Immature natural killer cell (primary cell): Measurements from ENCODE around the gene EBF4. TPM values are rescaled to one million over a fixed set of nuclear protein-coding genes. Genes with fewer than 3 reads are reported as not detected.
"Not testable (repeated sequence)": the region's sequence is repeated elsewhere in the genome, so short reads cannot be mapped to it uniquely, and the experiment has no call there.

Source experiments
- DNase-seq, 3 donors: peaks; one replicate each; pipeline ENCODE4 v3.0.0; 2022; ENCODE audit warnings: mixed read lengths in 1 of 3
- H3K27ac Mint-ChIP-seq, 6 donors: one replicate each; pipeline ENCODE4 v1.8.0; 2020; ENCODE audit warnings: mixed read lengths in 6 of 6, mild to moderate bottlenecking in 5 of 6, inconsistent platforms in 4 of 6, moderate library complexity in 3 of 6
- H3K27me3 Mint-ChIP-seq, 3 donors: one replicate each; pipeline ENCODE4 v1.8.0; 2020 to 2021; ENCODE audit warnings: low read depth in 3 of 3, mild to moderate bottlenecking in 3 of 3, mixed read lengths in 3 of 3, moderate library complexity in 3 of 3, inconsistent platforms in 1 of 3
- H3K36me3 Mint-ChIP-seq, 3 donors: one replicate each; pipeline ENCODE4 v1.8.0; 2020; ENCODE audit warnings: mixed read lengths in 3 of 3, inconsistent platforms in 2 of 3, mild to moderate bottlenecking in 2 of 3
- H3K4me1 Mint-ChIP-seq, 2 donors: one replicate each; pipeline ENCODE4 v1.8.0; 2020; ENCODE audit warnings: inconsistent platforms in 2 of 2, mild to moderate bottlenecking in 2 of 2, mixed read lengths in 2 of 2, moderate library complexity in 1 of 2
- H3K4me3 Mint-ChIP-seq, 5 donors: one replicate each; pipeline ENCODE4 v1.8.0; 2020; ENCODE audit warnings: mild to moderate bottlenecking in 5 of 5, mixed read lengths in 5 of 5, inconsistent platforms in 3 of 5, moderate library complexity in 3 of 5
- H3K9me3 Mint-ChIP-seq, 6 donors: one replicate each; pipeline ENCODE4 v1.8.0; 2020; ENCODE audit warnings: mild to moderate bottlenecking in 6 of 6, mixed read lengths in 6 of 6, inconsistent platforms in 4 of 6, moderate library complexity in 3 of 6
- polyA plus RNA-seq, 3 donors: library from polyadenylated mRNA; unstranded; fragments of 300-500 nt; fragmentation: Illumina TruSeq; gene quantifications; one replicate each; pipeline ENCODE4 v1.2.3, GENCODE V29; 2021

EBF4 gene
- polyA plus RNA-seq, 3 donors from 2014 or later: 1.3 to 1.8 (median 1.7) TPM

DNA sequence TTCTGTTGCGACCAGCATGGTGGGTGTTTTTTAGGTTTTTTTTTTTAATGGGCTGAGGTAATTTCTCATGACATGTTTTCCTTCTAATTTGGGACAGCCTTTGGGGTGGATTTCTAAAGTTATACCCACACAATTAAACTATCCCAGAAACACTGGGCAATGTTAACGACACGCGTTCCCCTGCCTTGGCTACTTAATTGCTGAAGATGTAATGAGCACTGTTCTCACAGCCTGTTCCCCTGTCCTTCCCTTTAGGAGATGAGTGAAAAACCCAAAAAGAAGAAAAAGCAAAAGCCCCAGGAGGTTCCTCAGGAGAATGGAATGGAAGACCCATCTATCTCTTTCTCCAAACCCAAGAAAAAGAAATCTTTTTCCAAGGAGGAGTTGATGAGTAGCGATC, 34.9 kb upstream of the EBF4 start:
- H3K4me3 Mint-ChIP-seq: no peak overlapping the region
- H3K27ac Mint-ChIP-seq: peak overlapping the region in 1 of 6 donors; percentile 62
- no peak for DNase-seq
- no peaks in the 10 kb centered on the region for H3K9me3 Mint-ChIP-seq
- H3K4me1 Mint-ChIP-seq: peaks cover 28 to 42% of the 10 kb centered on the region in 2 donors
- H3K27me3 Mint-ChIP-seq: peaks cover 4 to 13% (median 8%) of the 10 kb centered on the region in 3 donors
- H3K36me3 Mint-ChIP-seq: peaks cover 46 to 68% (median 47%) of the 10 kb centered on the region in 3 donors

GRCh38 chr20:2658414-2659354, 33.9 kb upstream of the EBF4 start:
- peaks cover 31 to 45% of the 10 kb centered on the region in 2 donors for H3K4me1 Mint-ChIP-seq
- H3K9me3 Mint-ChIP-seq: no peaks in the 10 kb centered on the region
- H3K27me3 Mint-ChIP-seq: peaks cover 4 to 10% (median 8%) of the 10 kb centered on the region in 3 donors
- no peak overlapping the region for H3K4me3 Mint-ChIP-seq
- peak overlapping the region in 2 of 6 donors; percentile 58 to 78 for H3K27ac Mint-ChIP-seq
- DNase-seq: no peak
- peaks cover 46 to 68% (median 47%) of the 10 kb centered on the region in 3 donors for H3K36me3 Mint-ChIP-seq

DNA sequence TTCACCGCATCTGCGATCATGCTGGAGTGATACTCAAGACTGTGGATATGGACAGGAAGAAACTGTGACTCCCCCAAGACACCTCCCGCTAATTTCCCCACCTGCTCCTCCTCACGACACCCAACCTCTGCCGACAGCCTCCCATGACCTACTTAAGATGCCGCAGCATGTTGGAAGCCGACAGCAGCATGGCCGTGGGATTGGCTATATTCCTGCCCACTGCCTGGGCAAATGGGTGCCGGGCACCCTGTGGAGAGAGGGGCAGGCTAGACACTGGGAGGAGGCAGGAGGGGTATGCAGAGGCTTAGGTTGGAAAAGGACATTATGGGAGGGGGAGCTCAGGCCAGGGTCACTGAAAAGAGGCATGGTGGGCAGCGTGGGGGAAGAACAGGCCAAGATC, 33.0 kb upstream of the EBF4 start:
- Mint-ChIP-seq H3K27ac (no peak overlapping the region), H3K9me3 (no peaks in the 10 kb centered on the region), H3K4me1 (peaks cover 30 to 45% of the 10 kb centered on the region in 2 donors), H3K36me3 (peaks cover 43 to 64% (median 45%) of the 10 kb centered on the region in 3 donors), H3K27me3 (peaks cover 8 to 13% (median 13%) of the 10 kb centered on the region in 3 donors), H3K4me3 (no peak overlapping the region)
- DNase-seq: no peak

DNA sequence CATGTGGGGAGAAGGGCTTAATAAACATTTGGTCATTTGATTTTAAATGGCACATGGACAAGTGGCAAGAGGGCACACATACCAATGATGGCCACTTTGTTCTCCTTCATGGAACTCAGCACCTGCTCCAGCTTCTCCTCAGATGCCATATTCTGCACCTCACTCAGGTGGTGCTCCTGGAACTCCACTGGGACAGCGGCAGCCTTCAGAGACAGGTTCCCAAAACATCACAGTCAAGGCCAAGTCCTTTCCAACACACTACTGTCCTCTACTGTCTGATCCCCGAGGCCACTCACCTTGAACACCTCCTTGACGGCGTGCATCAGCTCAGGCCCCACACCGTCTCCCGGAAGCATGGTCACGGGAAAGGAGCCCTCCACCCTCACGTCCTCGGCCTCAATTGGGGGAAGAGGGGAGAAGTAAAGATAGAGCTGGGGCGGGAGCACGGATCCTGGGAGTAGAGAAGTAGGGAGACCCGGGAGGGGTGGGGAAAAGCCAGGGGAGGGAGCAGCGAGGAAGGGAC, 29.2 kb upstream of the EBF4 start:
- Mint-ChIP-seq H3K9me3 (no peaks in the 10 kb centered on the region), H3K36me3 (peaks cover 15 to 31% (median 20%) of the 10 kb centered on the region in 3 donors)
- no peak for DNase-seq

GRCh38 chr20:2663887-2664719, 28.5 kb upstream of the EBF4 start, which contains the start of gene IDH3B:
IDH3B (minus strand) TSS chr20:2664216; CDS start chr20:2664188, 28 bp downstream.
- Mint-ChIP-seq H3K27me3 (peaks cover 5 to 9% (median 8%) of the 10 kb centered on the region in 3 donors), H3K9me3 (no peaks in the 10 kb centered on the region), H3K27ac (peak within 1 kb of the TSS; percentile 91 to 100 (median 98)), H3K4me1 (peaks cover 29 to 31% of the 10 kb centered on the region in 2 donors), H3K36me3 (peaks cover 13 to 24% (median 14%) of the 10 kb centered on the region in 3 donors), H3K4me3 (peak within 1 kb of the TSS; percentile 85 to 93 (median 90))
- peak; percentile 89 to 91 (median 90) for DNase-seq

More for the DNA sequence above, 29.2 kb upstream of the EBF4 start:
- Mint-ChIP-seq H3K27ac (peak overlapping the region; percentile 88 to 100 (median 96)), H3K4me3 (peak overlapping the region; percentile 85 to 93 (median 90)), H3K27me3 (peaks cover 8 to 10% (median 10%) of the 10 kb centered on the region in 3 donors), H3K4me1 (peaks cover 29 to 31% of the 10 kb centered on the region in 2 donors)

GRCh38 chr20:2671977-2672376, 20.6 kb upstream of the EBF4 start:
- H3K27me3 Mint-ChIP-seq: peaks cover 2 to 10% (median 6%) of the 10 kb centered on the region in 3 donors
- H3K27ac Mint-ChIP-seq: no peak overlapping the region
- no peak for DNase-seq
- H3K9me3 Mint-ChIP-seq: no peaks in the 10 kb centered on the region
- no peak overlapping the region for H3K4me3 Mint-ChIP-seq
- H3K36me3 Mint-ChIP-seq: peaks cover 0 to 3% (median 0%) of the 10 kb centered on the region in 3 donors
- H3K4me1 Mint-ChIP-seq: no peaks in the 10 kb centered on the region

GRCh38 chr20:2672446-2672845, 20.1 kb upstream of the EBF4 start:
- no peaks in the 10 kb centered on the region for H3K4me1 Mint-ChIP-seq
- H3K27ac Mint-ChIP-seq: no peak overlapping the region
- peaks cover 0 to 3% (median 0%) of the 10 kb centered on the region in 3 donors for H3K36me3 Mint-ChIP-seq
- H3K27me3 Mint-ChIP-seq: peaks cover 2 to 8% (median 6%) of the 10 kb centered on the region in 3 donors
- no peaks in the 10 kb centered on the region for H3K9me3 Mint-ChIP-seq
- no peak overlapping the region for H3K4me3 Mint-ChIP-seq
- DNase-seq: no peak

GRCh38 chr20:2673453-2673852, 19.1 kb upstream of the EBF4 start:
- no peaks in the 10 kb centered on the region for H3K4me1 Mint-ChIP-seq
- H3K27ac Mint-ChIP-seq: no peak overlapping the region
- H3K27me3 Mint-ChIP-seq: peaks cover 2 to 6% (median 5%) of the 10 kb centered on the region in 3 donors
- peaks cover 0 to 3% (median 0%) of the 10 kb centered on the region in 3 donors for H3K36me3 Mint-ChIP-seq
- no peak overlapping the region for H3K4me3 Mint-ChIP-seq
- DNase-seq: no peak
- H3K9me3 Mint-ChIP-seq: no peaks in the 10 kb centered on the region

DNA sequence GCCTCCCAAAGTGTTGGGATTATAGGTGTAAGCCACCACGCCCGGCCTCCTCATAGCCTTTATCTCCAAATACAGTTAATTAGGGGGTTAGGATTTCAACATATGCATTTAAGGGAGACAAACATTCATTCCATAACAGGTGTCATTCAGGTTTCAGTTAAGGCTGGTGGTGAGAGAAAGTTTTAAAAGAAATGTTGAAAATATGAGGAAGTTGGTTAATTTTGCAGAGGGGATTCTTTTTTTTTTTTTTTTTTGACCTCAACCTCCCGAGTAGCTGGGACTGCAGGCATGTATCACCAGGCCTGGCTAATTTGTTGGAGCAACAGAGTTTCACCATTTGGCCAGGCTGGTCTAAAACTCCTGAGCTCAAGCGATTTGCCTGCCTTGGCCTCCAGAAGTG, 12.5 kb upstream of the EBF4 start:
- peaks cover 3 to 6% of the 10 kb centered on the region in 2 donors for H3K4me1 Mint-ChIP-seq
- H3K9me3 Mint-ChIP-seq: no peaks in the 10 kb centered on the region
- no peak for DNase-seq
- peaks cover 0 to 6% (median 0%) of the 10 kb centered on the region in 3 donors for H3K36me3 Mint-ChIP-seq
- H3K4me3 Mint-ChIP-seq: no peak overlapping the region
- H3K27me3 Mint-ChIP-seq: peaks cover 0 to 19% (median 7%) of the 10 kb centered on the region in 3 donors
- no peak overlapping the region for H3K27ac Mint-ChIP-seq

GRCh38 chr20:2682040-2682439, 10.5 kb upstream of the EBF4 start:
- not testable (repeated sequence) for H3K27ac Mint-ChIP-seq, H3K9me3 Mint-ChIP-seq, H3K4me1 Mint-ChIP-seq, H3K36me3 Mint-ChIP-seq, H3K4me3 Mint-ChIP-seq, DNase-seq
- H3K27me3 Mint-ChIP-seq: peaks cover 0 to 17% (median 5%) of the 10 kb centered on the region in 3 donors

- peaks cover 0 to 22% (median 3%) of the 10 kb centered on the region in 3 donors for H3K27me3 Mint-ChIP-seq
- DNase-seq: peak in 1 of 3 donors; percentile 31
- H3K4me3 Mint-ChIP-seq, H3K9me3 Mint-ChIP-seq, H3K27ac Mint-ChIP-seq, H3K36me3 Mint-ChIP-seq: not testable (repeated sequence)
- H3K4me1 Mint-ChIP-seq: peaks cover 23 to 29% of the 10 kb centered on the region in 2 donors
Observed at GRCh38 chr20:2684817-2685216, 7.8 kb upstream of the EBF4 start.

- H3K9me3 Mint-ChIP-seq: no peaks in the 10 kb centered on the region
- H3K27ac Mint-ChIP-seq: peak overlapping the region; percentile 83 to 89 (median 86)
- H3K27me3 Mint-ChIP-seq: peaks cover 7 to 20% (median 8%) of the 10 kb centered on the region in 3 donors
- DNase-seq: no peak
- no peaks in the 10 kb centered on the region for H3K36me3 Mint-ChIP-seq
- peak overlapping the region; percentile 62 to 83 (median 66) for H3K4me3 Mint-ChIP-seq
- peaks cover 38 to 46% of the 10 kb centered on the region in 2 donors for H3K4me1 Mint-ChIP-seq
Observed at GRCh38 chr20:2687514-2687913, 5.1 kb upstream of the EBF4 start.

GRCh38 chr20:2688041-2688591, 4.5 kb upstream of the EBF4 start:
- Mint-ChIP-seq H3K4me3 (peak overlapping the region; percentile 62 to 83 (median 66)), H3K4me1 (peaks cover 38 to 46% of the 10 kb centered on the region in 2 donors), H3K36me3 (no peaks in the 10 kb centered on the region), H3K27ac (peak overlapping the region; percentile 83 to 89 (median 86)), H3K9me3 (no peaks in the 10 kb centered on the region), H3K27me3 (peaks cover 7 to 16% (median 8%) of the 10 kb centered on the region in 3 donors)
- peak; percentile 86 to 88 (median 87) for DNase-seq
